Lower lobe of right lung (tissue), 2 donors: Measurements from ENCODE around the gene ERP27. TPM values are rescaled to one million over a fixed set of nuclear protein-coding genes. Genes with fewer than 3 reads are reported as not detected.

Source experiments
- ATAC-seq, 2 donors: fragments of 200-7000 bp; cut with Tn5 transposase; one replicate each; pipeline ENCODE4 v1.9.1; 2020 to 2022; ENCODE audit warnings: mild to moderate bottlenecking in 2 of 2, moderate library complexity in 2 of 2
- DNase-seq: peaks from one replicate; pipeline ENCODE4 v3.0.0-alpha.2; 2020
- H3K27ac ChIP-seq: fragments of 200-600 bp; one replicate; pipeline ENCODE4 v1.8.0; 2022
- H3K27me3 ChIP-seq: fragments of 200-600 bp; one replicate; pipeline ENCODE4 v1.8.0; 2022; ENCODE audit warnings: low read depth
- H3K36me3 ChIP-seq: fragments of 200-600 bp; one replicate; pipeline ENCODE4 v1.8.0; 2022; ENCODE audit warnings: mild to moderate bottlenecking
- H3K4me1 ChIP-seq: fragments of 200-600 bp; one replicate; pipeline ENCODE4 v1.8.0; 2022
- H3K4me3 ChIP-seq: fragments of 200-600 bp; one replicate; pipeline ENCODE4 v1.8.0; 2022; ENCODE audit warnings: mild to moderate bottlenecking
- H3K9me3 ChIP-seq: fragments of 200-600 bp; one replicate; pipeline ENCODE4 v1.8.0; 2022
- intact Hi-C: fragments of 100-400 bp; cut with DNase I; formaldehyde crosslinking; loops from one replicate; pipeline ENCODE4 v1.11.0; 2022
- total RNA-seq: library from RNA; stranded (reverse); fragmentation: NEBNext Ultra II Directional; extraction: Animal tissue kit (Norgen Biotek cat#: 25700); gene quantifications from one replicate; pipeline ENCODE4 v1.2.1, GENCODE V29; 2021
- TF ChIP-seq, protein P1 (sequence below): fragments of 200-600 bp; IDR thresholded peaks from one replicate; pipeline ENCODE4 v1.8.0; 2022; ENCODE audit warnings: antibody characterized with exemption, mild to moderate bottlenecking
- donor health status: DM: no; HTN: yes; CAD: no; lungs with severe emphysema.

Gene ERP27
- total RNA-seq, 1 donor from 2014 or later = 16.2 TPM

GRCh38 chr12:14921218-14921617, 17.1 kb downstream of the ERP27 start:
- H3K27ac ChIP-seq = no peak overlapping the region
- intact Hi-C loops = no loop called here
- H3K9me3 ChIP-seq = no peaks in the 10 kb centered on the region
- H3K4me3 ChIP-seq = no peak overlapping the region
- no peaks in the 10 kb centered on the region for H3K4me1 ChIP-seq
- DNase-seq (no peak), ATAC-seq (no peak)
- no peaks in the 10 kb centered on the region for H3K27me3 ChIP-seq
- H3K36me3 ChIP-seq = peaks cover 14% of the 10 kb centered on the region
- TF ChIP-seq, protein P1, sequence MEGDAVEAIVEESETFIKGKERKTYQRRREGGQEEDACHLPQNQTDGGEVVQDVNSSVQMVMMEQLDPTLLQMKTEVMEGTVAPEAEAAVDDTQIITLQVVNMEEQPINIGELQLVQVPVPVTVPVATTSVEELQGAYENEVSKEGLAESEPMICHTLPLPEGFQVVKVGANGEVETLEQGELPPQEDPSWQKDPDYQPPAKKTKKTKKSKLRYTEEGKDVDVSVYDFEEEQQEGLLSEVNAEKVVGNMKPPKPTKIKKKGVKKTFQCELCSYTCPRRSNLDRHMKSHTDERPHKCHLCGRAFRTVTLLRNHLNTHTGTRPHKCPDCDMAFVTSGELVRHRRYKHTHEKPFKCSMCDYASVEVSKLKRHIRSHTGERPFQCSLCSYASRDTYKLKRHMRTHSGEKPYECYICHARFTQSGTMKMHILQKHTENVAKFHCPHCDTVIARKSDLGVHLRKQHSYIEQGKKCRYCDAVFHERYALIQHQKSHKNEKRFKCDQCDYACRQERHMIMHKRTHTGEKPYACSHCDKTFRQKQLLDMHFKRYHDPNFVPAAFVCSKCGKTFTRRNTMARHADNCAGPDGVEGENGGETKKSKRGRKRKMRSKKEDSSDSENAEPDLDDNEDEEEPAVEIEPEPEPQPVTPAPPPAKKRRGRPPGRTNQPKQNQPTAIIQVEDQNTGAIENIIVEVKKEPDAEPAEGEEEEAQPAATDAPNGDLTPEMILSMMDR = no peak

DNA sequence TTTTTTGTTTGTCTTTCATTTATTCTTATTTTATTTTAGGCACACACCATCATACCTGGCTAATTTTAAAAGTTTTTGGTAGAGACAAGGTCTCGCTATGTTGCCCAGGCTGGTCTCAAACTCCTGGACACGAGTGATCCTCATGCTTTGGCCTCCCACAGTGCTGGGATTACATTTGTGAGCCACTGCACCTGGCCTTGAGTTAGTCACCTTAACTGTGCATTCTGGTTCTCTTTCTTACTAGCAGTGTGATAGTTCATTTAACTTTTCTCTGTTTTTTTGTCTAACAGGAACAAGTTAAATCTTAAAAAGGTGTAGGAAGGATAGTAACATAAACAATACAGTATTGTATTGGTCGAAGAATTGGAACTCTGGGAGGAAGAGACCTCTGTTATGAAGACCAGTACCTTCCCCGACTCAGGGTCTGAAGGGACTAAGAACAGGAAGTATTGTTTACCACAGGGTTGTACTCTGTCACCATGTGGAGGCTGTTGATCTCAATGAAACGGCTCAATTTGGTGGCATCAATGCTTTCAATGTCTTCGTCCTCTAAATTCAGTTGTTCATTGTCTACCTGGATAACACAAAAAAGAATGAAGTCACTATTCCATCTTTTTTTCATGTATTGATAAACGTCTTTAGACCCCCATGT, 17.7 kb downstream of the ERP27 start:
- no peak for DNase-seq
- no peak for ATAC-seq
- intact Hi-C loops = no loop called here
- no peaks in the 10 kb centered on the region for H3K4me1 ChIP-seq
- H3K4me3 ChIP-seq = no peak overlapping the region
- peaks cover 19% of the 10 kb centered on the region for H3K36me3 ChIP-seq
- TF ChIP-seq, protein P1 = no peak
- no peaks in the 10 kb centered on the region for H3K27me3 ChIP-seq
- no peaks in the 10 kb centered on the region for H3K9me3 ChIP-seq
- no peak overlapping the region for H3K27ac ChIP-seq

- TF ChIP-seq, protein P1 = no peak
- intact Hi-C loops = no loop called here
- Histone ChIP-seq H3K27ac (no peak overlapping the region), H3K9me3 (no peaks in the 10 kb centered on the region), H3K36me3 (peaks cover 19% of the 10 kb centered on the region), H3K4me1 (no peaks in the 10 kb centered on the region), H3K4me3 (no peak overlapping the region), H3K27me3 (no peaks in the 10 kb centered on the region)
- ATAC-seq (no peak), DNase-seq (no peak)
Observed at GRCh38 chr12:14919455-14919854, 18.9 kb downstream of the ERP27 start.

DNA sequence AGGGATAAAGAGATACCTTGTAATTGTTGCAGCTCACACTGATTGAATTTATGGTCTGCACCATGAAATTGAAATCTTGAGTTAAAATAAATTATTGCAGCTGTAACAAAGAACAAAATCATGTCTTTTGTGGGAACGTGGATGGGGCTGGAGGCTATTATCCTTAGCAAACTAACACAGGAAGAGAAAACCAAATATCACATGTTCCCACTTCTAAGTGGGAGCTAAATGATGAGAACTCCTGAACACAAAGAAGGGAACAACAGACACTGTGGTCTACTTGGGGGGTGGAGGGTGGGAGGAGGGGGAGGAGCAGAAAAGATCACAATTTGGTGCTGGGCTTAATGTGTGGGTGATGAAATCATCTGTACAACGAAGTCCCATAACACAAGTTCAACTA, 22.6 kb downstream of the ERP27 start:
- DNase-seq (no peak), ATAC-seq (no peak)
- H3K4me3 ChIP-seq = no peak overlapping the region
- H3K4me1 ChIP-seq = no peaks in the 10 kb centered on the region
- no peaks in the 10 kb centered on the region for H3K27me3 ChIP-seq
- peaks cover 19% of the 10 kb centered on the region for H3K36me3 ChIP-seq
- TF ChIP-seq, protein P1 = no peak
- H3K27ac ChIP-seq = no peak overlapping the region
- intact Hi-C loops = no loop called here
- H3K9me3 ChIP-seq = no peaks in the 10 kb centered on the region

DNA sequence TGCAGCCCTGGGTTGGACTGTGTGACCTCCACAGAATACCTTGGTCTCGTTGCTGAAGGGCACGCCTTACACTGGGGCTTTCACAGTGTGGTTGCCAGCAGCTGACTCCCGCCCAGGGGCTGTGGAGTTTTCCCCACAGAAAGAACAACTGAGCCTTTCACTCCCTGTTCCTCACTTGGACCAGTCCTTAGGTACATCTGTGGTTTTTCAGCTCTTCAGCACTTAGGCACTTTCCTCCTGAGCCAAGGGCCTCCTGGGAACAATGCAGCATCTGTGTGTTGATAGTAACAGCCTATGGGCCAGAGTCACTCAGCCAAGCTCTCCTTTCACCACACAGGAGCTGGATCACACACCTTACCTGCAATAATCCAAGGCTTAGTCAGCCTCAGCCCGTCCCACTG, 25.0 kb downstream of the ERP27 start:
- H3K4me3 ChIP-seq = no peak overlapping the region
- H3K27ac ChIP-seq = no peak overlapping the region
- TF ChIP-seq, protein P1 = no peak
- no peak for ATAC-seq
- no peaks in the 10 kb centered on the region for H3K9me3 ChIP-seq
- H3K27me3 ChIP-seq = no peaks in the 10 kb centered on the region
- H3K36me3 ChIP-seq = peaks cover 19% of the 10 kb centered on the region
- H3K4me1 ChIP-seq = no peaks in the 10 kb centered on the region
- DNase-seq = no peak
- intact Hi-C loops = no loop called here
